Renal pelvis (tissue), 4 donors: Measurements from ENCODE around the gene NR6A1. TPM values are rescaled to one million over a fixed set of nuclear protein-coding genes. Genes with fewer than 3 reads are reported as not detected.

Experiments
- DNase-seq: peaks from one replicate; pipeline ENCODE4 v3.0.0-alpha.2; 2013
- polyA plus RNA-seq, 3 donors: library from polyadenylated mRNA; unstranded; fragments of 120-200 nt; gene quantifications; one replicate each; pipeline ENCODE4 v1.2.1, GENCODE V29; 2013; ENCODE audit not compliant: insufficient read length in 3 of 3

The NR6A1 gene
- polyA plus RNA-seq, 3 donors: 1.0 to 1.9 (median 1.6) TPM

- DNase-seq: no peak
Measured at GRCh38 chr9:124797343-124798103, 26.4 kb upstream of the NR6A1 start.

GRCh38 chr9:124795881-124796431, 24.8 kb upstream of the NR6A1 start:
- no peak for DNase-seq

DNA sequence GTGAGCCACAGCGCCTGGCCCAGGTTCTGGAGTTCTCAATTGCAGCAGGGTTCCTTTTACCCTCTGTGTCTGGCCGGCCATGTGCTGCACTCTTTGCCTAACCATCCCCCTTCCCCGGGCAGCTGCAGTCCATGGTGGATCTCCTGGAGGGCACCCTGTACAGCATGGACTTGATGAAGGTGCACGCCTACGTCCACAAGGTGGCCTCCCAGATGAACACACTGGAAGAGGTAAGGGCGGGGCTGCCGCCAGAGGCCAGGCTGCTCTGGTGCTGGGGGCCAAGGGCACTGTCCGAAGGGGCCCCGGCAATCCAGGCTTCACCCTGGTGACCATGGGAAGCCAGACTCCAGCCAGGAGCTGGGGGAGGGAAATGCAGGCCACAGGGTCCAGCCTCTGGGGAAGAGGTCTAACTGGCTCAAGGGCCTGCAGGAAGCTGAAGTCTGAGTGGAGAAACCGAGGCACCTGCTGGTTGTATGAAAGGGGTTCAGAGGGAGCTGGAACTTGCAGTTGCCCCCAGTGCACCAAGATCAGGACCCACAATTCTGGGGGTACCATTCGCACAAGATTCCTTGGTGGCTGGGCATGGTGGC, 23.9 kb upstream of the NR6A1 start:
- DNase-seq: no peak

DNA sequence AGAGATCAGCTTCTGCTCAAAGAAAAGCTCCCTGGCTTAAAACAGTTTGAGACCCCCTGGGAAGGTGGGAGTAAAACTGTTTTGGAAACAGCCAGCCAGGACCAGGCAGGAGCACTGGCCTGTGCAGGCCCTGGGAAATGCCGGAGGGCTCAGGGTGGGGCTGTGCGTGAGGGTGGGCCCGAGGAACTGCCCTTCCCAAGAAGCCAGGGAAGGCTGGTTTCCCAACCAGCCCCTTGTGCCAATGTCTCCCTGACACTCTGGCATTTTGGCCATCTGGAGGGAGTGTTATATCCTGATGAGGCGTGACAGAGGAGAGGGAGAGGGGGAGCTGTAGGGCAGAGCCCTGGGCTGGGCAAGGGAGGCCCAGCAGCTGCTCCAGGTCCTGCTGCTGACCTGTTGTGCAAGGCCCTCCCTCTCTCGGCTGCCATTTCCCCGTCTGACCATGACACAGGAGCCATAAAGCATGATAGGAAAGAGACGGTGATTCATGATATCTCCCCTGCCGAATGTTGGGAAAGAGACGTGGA, 22.0 kb upstream of the NR6A1 start:
- no peak for DNase-seq

DNA sequence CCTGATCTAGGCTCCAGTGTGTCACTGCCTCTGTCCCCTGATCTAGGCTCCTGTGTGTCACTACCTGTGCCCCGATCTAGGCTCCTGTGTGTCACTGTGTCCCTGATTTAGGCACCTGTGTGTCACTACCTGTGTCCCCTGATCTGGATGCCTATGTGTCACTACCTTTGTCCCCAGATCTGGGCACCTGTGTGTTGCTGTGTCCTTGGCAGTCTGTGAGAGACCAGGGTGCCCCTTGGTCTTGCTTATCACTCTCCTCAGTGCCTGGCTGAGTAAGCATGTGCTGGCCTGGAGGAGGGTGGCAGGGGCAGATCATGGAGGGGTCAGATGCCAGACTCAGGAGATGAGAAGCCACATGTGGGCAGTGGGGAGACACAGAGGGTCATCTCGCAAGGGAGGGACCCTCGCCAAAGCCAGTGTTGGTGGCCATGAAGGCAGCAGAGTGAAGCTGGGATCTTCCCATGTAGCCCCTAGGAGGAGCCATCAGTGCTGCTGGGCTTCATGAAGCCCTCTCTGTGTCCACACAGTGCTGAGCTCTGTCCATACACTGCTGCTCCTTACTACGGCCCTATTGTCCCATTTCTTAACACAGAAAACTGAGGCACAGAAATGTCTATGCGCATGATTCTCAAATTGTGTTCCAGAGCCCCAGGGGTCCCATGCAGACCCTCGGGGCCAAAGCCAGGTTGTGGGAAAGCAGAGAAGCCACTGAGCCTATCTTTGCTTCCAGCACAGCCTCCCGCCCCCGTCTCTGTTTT, 21.3 kb upstream of the NR6A1 start:
- DNase-seq: no peak

DNA sequence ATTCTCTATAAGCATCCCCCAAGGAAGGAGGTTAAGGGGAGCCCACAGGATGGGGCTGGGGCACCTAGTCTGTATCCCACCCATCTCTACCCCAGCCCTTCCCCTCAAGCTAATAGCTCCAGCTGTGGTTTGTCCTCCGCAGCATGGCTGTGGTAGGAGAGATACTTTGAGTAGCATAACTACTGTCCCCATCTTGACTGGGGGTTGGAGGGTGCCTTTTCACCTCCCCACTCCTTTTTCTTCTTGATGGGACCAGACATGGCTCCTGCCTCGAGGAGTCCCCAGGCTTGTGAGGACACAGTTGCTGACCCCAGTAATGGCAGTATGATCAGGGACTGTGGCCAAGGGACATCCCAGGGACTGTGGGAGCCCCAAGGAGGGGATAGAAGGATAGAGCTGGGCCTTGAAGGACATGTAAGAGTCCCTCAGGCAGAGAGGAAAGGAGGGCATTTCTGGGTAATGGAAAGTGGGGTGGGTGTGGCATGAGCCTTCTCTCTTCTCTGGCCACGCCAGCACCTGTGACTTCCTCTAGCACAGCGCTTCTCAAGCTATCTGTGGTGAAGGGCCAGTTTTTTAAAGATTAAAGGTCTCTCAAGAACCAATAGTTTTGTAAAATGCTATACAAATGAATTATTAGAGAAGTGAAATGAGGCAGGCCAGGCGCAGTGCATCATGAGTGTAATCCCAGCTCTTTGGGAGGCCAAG, 19.8 kb upstream of the NR6A1 start:
- no peak for DNase-seq

DNA sequence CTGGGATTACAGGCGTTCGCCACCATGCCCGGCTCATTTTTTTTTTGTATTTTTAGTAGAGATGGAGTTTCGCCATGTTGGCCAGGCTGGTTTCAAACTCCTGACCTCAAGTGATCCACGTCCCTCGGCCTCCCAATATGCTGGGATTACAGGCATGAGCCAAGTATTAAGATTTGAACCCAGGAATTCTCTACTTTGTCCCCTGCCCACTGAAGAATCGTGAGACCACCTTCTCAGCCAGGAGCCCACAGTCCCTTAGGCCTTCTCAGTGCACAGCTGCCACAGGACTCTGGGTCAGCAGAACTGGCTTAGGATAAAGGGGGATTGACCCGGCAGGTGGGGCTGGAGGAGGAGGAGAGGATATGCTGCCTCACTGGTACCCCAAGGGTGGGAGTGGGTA, 19.2 kb upstream of the NR6A1 start:
- DNase-seq: no peak

- DNase-seq: no peak
Measured at GRCh38 chr9:124789531-124789930, 18.4 kb upstream of the NR6A1 start.

GRCh38 chr9:124788542-124789217, 17.6 kb upstream of the NR6A1 start:
- no peak for DNase-seq

DNA sequence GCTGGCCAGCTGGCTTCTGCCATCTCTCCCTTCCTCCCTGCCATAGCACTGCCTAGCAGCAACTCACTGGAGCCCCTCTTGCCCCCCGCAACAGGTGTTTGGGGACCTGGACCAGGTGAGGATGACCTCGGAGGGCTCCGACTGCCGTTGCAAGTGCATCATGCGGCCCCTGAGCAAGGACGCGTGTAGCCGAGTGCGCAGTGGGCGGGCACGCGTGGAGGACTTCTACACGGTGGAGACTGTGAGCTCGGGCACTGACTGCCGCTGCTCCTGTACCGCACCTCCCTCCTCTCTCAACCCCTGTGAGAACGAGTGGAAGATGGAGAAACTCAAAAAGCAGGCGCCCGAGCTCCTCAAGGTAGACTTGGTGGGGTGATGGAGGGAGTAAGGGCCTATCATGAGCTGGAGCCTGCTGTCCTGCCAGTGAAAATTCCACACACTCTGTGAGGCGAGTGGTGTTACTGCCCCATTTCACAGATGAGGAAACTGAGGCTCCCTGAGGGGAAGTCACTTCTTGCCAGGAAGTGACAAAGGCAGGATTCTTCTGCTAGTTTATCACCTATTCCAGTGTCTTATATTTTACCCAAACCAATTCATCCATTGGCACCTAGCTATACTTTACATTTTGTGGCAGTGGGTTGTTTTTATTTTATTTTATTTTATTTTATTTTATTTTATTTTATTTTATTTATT, 15.9 kb upstream of the NR6A1 start:
- no peak for DNase-seq

DNA sequence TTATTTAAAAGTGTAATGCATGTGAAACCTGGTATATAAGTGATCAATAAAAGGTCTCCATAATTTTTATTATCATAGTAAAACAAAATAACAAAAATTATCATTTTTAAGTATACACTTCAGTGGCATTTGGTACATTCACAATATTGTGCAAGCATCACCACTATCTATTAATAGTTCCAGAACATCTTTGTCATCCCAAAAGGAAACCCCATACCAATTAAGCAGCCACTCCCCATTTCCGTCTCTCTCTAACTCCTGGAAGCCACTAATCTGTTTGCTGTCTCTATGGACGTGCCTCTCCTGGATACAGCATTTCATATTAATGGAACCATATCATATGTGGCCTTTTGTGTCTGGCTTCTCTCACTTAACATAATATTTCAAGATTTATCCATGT, 13.4 kb upstream of the NR6A1 start:
- no peak for DNase-seq

DNA sequence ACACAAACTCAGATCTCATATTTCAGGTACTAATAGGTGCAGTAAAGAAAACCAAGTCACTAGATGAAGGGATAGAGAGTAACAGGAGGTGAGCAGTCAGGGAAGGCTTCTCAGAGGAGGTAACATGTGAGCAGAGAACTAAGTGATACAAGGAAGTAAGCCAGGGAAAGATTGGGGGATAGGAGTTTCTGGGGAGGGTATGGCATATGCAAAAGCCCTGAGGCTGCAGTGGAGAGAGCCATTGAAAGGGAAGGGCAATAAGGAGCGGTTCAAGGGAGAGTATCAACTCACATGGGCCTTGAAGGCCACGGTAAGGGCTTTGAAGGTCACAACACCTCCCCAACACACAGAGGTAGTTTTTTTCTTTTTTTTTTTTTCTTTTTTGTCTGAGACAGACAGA, 12.7 kb upstream of the NR6A1 start:
- no peak for DNase-seq

DNA sequence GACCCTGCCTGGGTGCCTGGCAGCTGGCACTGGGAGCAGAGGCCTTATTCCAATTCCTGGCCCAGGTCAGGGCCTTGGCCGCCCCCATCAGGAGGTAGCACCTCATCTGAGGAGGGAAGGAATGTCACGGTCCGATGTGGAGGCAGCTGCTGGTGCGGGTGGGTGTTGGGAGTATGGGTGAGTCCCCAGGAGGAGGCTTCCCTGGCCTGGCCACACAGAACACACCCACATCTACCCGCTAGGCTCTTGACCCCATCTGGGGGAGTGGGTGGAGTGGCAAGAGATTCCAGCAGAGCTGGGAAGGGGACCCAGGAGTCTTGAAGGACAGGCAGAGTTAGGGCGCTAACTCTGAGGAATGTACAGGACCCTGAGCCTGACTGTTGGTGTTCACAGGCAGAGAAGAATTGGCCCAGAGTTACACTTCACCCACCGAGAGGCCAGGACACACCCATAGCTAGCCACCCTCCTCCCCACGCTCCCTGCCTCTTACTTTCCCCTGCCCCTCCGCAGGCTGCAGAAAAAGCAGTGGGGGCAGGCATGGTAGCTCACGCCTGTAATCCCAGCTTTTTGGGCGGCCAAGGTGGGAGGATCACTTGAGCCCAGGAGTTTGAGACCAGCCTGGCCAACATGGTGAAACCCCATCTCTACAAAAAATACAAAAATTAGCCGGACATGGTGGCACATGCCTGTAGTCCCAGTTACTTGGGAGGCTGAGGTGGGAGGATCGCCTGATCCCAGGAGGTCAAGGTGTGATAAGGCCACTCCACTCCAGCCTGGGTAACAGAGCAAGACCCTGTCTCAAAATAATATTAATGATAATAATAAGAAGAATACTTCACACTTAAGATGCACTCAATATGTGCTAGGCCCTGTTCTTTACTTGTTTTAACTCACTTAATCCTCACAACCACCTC, 11.8 kb upstream of the NR6A1 start:
- no peak for DNase-seq

- no peak for DNase-seq
Measured at GRCh38 chr9:124781967-124782660, 11.0 kb upstream of the NR6A1 start.

DNA sequence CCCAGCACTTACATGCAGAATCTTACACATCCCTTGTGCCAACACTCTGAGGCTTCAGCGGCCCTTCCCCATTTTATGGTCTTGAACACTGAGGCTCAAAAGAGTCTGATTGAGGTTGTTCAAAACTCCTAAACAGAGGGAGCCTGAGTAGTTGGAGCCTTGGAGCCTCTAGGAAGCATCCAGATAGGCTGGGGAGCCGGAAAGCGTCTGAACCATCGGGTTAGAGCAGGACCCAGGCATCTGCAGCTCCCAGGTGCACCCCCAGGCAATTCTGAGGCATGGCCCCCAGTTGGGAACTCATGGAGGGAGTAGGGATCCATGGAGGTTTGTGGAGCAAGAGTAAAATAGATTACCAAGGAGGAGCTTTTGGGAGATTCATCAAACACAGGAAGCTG, 9.6 kb upstream of the NR6A1 start:
- DNase-seq: no peak

DNA sequence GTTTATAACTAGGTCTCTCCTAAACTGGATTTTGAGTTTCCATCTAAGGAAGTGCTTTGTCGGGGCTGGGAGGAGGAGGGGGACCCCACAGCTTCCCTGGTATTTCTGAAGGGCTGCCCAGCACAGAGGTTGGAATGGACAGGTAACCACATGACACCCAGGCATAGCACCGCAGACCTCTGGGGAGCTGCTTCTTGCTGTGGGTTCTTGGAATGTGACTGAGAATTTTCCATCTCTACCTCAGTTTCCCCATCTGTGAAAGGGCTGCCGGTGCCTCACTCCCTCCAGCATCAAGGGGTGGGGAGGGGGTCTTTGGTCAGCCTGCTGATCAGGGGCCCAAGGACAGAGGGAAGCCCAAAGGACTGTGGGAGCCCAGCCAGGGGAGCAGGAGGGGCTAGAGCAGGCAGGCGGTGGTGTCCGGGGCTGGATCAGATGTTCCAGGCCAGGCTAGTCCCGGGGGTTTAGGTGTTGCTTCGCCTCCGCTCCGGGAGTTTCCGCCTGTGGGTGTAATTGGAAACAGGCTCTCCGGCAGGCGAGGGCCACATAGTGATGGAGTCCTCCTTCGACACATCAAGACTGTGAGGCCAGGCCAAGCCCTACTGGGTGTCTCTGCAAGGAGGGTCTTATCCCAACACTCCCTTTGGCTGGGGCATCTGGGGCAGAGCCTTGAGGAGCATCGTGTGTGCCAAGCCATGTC, 9.1 kb upstream of the NR6A1 start:
- DNase-seq: no peak

- peak; percentile 82 for DNase-seq
Measured at GRCh38 chr9:124779368-124780059, 8.4 kb upstream of the NR6A1 start.
